T-helper 1 cell (primary cell): ENCODE results near the gene TMEM154.
A peak's percentile ranks its signal among the peaks of the same experiment; 100 is the strongest.
"Not testable (repeated sequence)": the region's sequence is repeated elsewhere in the genome, so short reads cannot be mapped to it uniquely, and the experiment has no call there.

ENCODE experiments used
- DNase-seq, 5 donors: peaks; one replicate each; pipeline ENCODE4 v3.0.0-alpha.2; 2012 to 2020

Gene TMEM154

DNA sequence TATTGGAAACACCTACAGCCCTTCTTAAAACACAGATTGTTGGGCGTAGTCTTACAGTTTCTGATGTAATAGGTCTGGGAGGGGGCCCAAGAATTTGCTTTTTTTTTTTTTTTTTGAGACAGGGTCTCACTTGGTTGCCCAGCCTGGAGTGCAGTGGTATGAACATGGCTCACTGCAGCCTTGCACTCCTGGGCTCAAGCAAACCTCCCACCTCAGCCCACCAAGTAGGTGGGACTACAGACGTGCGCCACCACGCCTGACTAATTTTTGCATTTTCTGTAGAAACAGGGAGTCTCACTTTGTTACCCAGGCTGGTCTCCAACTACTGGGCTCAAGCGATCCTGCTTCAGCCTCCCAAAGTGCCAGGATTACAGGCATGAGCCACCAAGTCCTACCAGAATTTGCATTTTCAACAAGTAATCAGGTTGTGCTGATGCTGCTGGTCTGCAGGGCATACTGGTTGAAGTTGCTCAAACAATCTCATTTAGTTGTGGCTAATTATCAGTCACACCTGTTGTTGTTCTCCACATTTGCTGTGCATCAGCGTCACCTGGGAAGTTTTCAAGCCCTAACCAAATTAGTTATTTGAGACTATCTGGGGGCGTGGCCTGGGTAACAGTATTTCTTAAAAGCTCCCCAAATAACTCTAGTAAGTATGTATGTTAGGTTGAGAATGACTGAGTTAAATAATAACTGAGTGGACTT is 14.0 kb downstream of the TMEM154 start:
- DNase-seq: no peak

DNA sequence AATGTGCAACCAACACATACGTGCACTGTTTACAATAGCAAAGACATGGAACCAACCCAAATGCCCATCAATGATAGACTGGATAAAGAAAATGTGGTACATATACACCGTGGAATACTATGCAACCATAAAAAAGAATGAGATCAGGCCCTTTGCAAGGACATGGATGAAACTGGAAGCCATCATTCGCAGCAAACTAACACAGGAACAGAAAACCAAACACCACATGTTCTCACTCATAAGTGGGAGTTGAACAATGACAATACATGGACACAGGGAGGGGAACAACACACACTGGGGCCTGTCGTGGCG is 15.8 kb downstream of the TMEM154 start:
- DNase-seq: not testable (repeated sequence)

DNA sequence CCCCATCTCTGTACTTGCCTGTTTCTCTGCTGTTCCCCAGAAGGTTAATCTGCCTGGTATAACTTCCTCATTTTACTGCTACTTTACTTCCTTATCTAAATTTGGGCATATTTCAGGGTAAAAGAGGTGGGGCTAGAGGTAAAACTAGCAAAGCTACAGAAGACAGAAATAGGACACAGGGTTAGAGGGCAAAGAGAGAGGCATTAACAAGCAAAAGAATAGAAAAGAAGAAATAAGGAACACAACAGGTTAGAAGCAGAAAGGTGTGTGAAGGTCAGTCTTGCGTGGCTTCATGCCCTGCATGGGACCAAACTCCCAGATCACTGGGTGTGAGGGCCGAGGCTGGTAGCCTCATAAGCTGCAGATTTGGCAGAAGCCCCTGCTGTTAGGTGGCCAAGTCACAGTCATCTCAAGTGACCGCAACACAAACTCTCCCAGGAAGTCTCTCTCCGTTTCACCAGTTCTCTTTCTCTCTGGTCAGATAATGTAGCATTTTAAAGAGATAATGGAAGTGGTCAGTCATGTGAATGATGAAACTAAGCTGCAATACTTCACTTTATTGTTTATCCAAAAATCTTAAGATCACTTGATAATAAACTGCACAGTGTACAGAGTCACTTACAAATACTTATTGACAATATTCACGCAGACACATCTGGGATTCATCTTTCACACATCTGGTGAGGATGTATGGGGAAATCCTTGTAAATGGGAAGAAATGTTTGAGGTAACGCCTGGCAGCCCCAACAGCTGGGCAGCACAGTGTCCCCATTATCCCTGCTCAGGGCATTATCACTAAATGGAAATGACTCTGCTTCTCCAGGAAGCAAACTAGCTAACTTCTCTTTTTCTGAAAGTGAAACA is 16.4 kb downstream of the TMEM154 start:
- no peak for DNase-seq

DNA sequence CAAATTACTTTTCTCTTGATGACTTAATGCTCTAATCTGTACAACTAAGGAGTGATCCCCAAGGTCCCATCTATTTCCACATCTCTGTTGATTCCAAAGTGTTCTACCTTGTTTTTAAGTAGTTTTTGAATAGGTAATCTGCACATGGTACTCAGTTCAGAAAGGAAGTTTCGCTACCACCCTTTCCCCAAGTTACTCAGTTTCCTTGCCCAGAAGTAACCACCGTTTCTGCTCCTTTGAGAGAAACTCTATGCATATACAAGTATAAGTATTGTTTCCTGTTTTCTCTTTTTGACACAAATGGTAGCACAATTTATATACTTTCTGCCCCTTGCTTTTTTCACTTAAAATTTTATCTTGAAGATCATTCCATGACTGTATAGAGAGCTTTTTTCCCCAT is 18.1 kb downstream of the TMEM154 start:
- DNase-seq: peak in 1 of 5 donors; percentile 61

DNA sequence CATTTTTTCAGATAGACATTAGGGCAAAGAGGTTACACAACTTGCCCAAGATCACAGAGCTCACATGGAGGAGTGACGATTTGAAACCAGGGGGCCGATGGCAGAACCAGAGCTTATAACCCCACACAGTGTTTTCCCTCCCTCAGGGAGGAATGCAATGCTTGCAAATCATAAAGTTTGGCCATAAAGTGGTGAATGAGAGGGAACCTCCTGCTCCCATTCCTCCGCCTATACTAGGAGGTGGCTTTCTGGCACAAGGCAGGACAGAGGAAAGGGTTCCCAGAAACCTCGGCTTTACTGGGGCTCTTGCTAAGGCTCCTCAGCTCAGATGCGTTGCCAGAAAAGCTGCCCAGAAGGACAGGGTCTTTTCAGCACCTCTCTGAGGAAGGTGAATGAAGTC is 19.3 kb downstream of the TMEM154 start:
- DNase-seq: no peak

DNA sequence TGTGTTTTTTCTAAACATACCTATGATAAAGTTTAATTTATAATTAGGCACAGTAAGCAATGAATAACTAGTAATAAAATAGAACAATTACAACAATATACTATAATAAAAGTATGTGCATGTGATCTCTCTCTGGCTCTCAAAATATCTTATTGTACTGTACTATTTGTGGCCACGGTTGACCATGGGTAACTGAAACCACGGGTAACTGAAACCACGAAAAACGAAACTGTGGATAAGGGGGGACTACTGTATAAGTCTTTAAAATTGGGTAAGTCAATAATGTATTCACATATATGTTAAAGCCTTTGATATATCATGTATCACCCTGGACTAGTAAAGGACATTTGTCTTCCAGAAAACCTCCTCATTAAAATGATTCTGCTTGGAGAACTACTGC is 20.0 kb downstream of the TMEM154 start:
- no peak for DNase-seq

DNA sequence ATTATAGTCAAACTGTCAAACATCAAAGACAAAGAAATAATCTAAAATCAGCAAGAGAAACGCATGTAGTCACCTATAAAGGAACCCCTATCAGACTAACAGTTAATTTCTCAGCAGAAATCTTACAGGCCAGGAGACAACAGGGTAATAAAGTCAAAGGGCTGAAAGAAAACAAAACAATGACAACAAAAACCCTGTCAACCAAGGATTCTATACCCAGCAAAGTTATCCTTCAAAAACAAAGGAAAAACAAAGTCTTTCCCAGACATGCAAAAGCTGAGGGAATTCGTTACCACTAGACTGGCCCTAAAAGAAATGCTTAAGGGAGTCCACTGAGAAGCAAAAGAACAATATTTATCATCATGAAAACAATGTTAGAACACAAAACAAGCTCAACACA is 22.1 kb downstream of the TMEM154 start:
- DNase-seq: no peak

DNA sequence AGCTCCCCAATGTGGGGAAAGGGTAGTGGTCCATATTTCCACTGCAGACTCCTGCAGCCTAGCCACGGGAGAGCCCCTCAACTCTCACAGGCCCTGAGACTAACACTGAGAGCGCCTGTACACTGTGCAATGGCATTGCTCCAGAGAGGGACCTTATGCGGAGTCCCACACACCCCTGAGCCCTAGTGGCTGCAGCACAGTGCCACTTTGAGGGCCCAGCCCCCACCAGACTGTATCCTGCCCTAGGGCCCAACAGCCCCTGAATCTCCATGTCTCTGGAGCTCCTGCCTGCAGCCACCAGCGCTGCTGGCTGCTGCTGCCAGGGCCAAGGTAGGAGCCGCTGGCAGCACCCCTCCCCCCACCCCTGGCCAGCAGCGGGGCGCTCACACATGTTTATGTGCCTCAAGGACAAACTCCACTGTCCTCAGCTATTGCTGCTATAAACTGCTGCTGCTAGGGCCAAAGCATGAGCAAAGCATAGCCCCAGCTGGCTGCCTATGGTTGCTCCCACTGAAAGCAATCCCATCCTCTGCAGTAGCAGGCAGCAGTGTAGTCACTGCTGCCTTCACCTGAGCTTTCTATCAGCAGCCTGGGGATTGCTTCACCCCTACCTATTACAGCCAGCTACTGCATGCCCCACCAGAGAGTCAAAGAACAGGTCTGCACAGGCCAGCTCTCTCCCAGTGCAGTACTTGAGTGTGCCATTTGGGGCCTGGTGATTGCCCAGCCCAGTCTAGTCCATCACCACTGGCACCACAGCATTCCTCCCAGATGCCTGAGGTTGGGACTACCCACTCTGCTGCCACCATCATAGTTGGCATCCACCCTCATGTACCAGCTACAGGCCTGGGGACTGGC is 24.3 kb downstream of the TMEM154 start:
- DNase-seq: no peak

DNA sequence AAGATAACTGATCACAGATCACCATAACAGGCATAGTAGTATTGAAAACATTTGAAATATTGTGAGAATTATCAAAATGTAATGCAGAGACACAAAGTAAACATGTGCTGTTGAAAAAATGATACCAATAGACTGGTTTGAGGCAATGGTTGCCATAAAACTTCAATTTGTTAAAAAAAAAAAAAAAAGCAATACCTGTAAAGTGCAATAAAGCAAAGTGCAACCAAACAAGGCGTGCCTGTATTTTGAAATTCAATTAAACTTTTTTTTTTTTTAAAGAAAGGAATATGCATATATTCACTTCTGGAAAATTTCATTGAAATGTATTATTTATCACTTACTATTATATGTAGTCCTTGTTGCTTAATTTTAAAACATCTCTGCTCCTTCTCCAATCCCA is 27.7 kb downstream of the TMEM154 start:
- DNase-seq: no peak

DNA sequence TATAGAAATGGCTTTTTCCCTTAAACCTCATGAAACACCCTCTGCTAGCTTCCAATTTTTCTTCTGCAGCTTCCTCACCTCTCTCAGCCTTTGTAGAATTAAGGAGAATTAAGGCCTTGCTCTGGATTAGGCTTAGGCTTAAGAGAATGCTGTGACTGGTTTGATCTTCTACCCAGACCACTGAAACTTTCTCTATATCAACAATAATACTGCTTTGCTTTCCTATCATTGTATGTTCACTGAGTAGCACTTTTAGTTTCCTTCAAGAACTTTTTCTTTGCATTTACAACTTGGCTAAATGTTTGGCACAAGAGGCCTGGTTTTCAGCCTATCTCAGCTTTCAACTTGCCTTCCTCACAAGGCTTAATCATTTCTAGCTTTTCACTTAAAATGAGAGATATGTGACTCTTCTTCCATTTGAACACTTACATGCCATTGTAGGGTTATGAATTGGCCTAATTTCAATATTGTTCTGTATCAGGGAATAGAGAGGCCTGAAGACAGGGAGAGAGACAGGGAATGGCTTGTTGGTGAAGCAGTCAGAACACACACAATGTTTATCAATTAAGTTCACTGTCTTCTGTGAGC is 28.2 kb downstream of the TMEM154 start:
- DNase-seq: no peak

DNA sequence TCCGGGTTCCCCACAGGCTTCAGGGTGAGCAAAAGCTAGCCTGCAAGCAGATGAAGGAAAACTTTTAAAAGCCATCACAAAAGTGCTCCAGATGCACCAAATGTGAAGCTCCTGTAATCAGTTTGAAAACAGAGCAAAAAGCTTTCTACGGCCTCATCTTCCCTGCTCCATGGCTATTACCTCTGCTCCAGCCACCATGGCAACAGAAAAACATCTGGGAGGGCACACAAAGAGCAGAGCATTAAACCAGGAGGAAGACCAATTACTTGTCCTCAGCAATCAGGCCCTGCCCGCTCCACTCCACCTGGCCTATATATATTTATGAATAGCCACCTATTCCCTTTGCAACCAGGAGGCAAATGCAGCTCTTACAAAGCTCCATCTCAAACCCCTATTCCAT is 33.6 kb downstream of the TMEM154 start:
- no peak for DNase-seq

DNA sequence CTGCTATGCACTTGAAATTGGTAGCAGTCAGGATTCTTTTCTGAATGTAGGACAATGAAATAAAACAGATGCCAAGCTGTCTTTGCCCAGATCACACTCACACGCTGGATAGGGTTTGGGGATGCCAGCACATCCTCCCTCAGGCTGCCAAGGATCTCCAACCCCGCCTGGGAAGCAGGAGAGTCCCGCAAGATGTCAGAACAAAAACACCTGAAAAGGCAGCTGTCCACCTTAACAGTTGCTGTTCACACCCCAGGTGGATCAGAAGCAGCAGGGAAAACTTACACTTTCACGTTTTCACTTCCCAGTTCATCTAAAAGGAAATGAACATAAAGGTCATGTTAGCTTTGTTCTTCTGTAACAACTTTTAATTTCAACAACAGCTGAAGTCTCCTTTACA is 35.7 kb downstream of the TMEM154 start:
- no peak for DNase-seq

DNA sequence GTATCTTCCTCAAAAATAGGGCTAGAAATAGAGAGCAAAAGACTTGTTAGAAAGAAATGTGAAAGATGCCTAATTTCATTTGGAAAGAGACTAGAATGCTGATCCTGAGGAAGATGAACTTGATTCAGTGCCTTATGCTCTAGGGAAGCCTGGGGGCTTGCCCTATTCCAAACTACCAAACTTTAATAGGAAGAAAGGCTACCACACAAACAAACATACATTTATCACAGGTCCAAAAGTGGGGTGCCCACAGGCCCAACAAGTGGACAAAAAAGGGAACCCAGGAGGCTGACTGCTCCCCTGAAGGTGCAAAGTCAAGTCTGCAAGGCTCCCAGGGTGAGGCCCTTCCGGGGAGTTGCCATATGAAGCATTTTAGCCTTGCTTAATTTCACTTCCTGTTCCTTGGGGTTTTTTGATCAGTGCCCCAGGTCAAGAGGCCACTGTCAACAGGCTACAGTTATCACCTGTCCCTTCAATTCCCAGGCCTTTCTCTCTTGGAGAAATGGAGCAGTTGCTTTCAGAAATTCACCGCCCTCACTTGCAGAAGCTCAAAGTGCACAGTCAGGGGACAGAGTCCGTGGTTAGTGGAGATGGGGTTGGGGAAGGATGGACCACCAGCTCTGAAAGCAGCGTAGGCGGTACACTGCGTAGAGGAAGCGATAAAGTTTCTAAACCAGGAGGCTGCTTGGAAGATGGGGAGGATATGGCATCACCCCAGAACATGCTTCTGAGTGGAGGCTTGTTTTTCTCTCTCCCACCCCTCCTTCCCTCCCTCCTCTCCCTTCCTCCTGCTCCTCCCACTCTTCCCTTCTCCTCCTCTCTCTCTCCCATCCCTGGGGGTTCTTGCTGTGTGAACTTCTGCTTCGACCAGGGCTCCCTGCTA is 36.4 kb downstream of the TMEM154 start:
- peak in 1 of 5 donors; percentile 64 for DNase-seq

DNA sequence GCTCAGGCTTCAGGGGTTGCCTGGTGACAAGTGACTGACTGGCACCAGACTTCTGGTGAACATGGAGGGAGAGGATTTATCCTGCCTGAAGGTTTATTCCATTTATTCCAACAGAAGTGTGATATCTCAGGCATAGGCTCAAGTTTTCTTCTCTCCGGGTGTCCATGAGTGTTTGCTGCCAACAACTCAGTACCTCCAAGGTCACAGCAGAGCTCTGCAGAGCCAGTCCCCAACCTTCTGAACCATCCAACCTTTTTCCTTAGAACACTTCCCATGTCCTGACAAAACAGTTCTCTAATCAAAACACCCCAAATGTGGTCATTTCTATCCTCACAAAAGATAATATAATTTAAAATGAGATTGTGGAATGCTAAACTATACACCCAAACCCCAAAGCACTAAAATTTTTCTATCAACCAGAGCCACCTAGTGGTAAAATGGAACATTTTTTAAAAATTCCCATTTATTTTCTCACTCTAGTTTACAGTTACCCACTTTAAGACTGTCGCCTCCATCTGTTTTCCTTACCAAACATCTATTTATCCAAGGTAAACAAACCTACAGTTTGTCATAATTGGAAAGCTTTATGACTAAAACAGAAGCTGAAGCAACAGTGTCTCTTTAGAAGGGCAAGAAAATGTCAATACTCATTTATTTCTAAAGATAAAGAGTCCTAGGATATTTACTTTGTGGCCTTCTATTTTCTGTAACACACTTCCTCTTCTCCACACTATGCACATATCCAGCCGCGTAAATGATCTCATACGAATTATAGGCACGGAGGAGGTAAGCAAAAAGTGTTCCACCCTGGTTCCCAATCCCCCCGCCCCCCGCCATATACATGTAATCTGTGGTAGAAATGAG is 39.5 kb downstream of the TMEM154 start:
- no peak for DNase-seq

DNA sequence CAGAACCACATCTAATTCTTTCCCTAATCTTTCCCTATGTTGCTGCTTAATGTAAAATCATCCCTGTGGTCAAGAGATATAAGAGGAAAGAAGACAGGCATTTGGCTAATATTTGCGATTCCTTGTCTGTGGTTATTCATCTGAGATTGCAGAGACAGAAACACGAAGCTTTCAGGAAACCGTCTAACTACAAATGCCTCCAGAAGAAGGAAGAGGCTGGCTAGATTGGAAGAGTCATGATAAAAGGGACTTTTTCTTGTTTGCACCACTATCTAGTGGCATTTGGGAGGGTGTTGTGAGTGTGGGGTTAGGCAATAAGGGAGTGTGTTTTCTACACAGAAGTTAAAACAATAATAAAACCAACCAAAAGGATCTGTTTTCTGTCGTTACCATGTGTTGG is 43.9 kb downstream of the TMEM154 start:
- DNase-seq: no peak

DNA sequence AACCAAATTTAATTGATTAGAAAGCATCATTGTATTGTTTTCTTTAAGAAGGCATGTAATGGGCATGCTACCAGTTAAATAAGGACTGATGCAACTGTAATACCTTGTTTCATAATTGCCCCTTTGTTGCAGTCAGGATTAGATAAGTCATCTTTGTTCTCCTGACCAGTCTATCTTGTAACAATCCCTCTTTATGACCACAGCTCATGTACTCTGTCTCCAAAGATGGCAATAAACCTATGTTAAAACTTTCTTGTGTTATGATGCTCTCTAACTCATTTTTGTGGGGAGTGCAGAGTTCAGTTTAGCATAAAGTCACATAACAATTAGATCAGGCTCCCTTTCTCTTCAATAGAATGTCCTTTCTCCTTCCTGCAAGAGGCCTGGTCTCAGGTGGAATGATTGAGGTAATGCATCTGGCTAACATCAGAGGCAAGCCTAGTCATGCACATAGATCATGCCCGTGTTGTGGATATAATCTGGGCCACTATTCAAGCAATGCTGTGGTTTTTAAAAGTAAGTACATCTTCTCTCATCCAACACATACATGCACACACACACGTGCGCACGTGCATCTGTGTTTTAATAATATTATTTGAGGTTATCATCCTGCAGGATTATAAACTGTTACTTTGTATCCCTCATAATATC is 45.6 kb downstream of the TMEM154 start:
- peak in 1 of 5 donors; percentile 24 for DNase-seq

DNA sequence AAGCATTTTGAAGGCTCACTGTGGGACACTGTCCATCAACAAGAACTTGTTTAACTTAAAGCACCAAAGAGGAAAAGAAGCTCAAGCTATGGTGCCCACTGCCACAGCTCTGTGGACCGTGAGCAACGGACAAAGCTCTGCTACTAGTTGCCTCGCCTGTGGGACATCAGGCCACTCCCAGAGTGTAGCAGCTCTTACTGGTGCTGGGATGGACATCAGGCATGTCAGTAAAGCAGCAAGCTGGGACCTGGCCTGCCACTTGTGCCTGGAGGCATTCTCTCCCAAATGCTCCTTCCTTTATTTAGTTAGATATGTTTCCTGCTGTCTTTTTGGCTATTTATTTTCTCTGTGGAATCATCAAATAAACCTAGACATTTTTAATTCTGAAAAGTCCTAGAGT is 46.7 kb downstream of the TMEM154 start:
- no peak for DNase-seq

DNA sequence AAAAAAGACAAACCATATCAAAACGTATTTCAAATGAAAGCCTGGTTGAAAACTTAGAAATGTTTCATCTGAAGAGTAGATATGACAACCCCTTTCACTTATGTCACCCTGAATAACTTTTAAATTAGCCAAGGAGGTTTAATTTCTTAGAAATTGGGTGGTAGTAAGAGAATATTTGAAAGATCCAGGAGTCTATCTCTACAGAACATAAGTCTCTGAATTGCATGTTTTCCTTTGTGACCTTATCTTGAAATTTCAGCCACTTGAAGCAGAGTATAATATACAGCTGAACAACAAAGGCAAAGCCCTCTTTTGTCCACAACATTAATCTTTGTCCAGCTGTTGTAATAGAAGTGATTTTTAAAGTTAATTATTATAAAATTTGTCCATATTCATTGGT is 49.5 kb downstream of the TMEM154 start:
- DNase-seq: no peak

DNA sequence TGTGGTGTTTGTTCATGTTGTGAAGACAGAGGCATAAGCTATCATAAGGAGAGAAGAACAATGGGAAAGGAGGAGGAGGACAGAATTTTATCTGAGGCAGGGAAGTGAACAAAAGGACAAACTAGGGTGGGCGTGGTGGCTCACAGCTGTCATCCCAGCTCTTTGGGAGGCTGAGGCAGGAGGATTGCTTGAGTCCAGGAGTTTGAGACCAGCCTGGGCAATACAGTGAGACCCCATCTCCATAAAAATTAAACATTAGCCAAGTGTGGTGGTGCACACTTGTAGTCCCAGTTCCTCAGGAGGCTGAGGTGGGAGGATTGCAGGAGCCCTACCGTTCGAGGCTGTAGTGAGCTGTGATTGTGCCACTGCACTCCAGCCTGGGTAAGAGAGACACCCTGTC is 49.9 kb downstream of the TMEM154 start:
- DNase-seq: no peak

DNA sequence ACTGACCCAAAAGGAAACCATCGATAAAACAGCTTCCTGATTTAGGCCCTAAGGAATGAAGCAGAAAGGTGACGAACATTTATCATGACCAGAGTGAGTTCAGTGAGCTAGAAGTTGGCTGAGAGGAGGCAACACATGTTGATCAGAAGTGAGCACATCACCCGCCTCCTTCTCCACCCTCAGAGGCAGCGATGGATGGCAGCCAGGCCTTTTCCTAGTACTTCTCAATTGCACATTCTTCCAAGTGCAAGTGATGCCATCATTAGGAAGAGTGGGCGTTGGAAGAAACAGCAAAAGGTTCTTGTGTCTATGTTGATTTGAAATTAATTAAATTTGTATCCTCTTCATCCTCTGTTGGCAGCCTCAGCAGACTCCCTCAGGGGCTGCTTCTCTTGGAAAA is 51.7 kb downstream of the TMEM154 start:
- no peak for DNase-seq

DNA sequence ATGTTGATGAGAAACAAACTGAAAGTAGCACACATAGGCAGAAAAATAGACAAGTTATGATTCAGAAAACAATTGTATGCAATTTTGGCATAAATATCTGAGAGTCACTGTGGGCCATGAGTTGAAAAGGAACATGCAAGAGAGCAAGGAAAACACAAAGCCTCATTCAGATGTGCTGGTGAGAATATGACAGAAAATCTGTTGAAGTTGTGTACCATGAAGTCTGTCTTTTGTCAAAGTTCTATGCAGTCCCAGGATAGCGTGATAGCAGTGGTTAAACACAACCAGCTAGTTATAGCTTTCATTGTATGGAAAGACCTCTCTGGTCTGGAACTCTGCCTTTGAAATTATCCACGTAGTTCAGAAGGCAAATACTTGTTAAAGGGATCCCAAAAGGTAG is 53.0 kb downstream of the TMEM154 start:
- DNase-seq: no peak
